Measurements from ENCODE around the gene ASMTL.
"Not testable (repeated sequence)": the region's sequence is repeated elsewhere in the genome, so short reads cannot be mapped to it uniquely, and the experiment has no call there.

Gene ASMTL

GRCh38 chrX:1483843-1484637, 31.3 kb upstream of the ASMTL start:
- no peak for DNase-seq
- in situ Hi-C loops (cut with MboI; ENCODE audit: low pct_unique_long_range_greater_than_20kb, low sequenced_read_pairs): no loop called here

GRCh38 chrX:1482530-1482928, 29.8 kb upstream of the ASMTL start:
- in situ Hi-C loops (cut with MboI; ENCODE audit: low pct_unique_long_range_greater_than_20kb, low sequenced_read_pairs): not testable (repeated sequence)

GRCh38 chrX:1481636-1482529, 29.2 kb upstream of the ASMTL start:
- peak; percentile 99 for DNase-seq
- in situ Hi-C loops (cut with MboI; ENCODE audit: low pct_unique_long_range_greater_than_20kb, low sequenced_read_pairs): no loop called here

More at GRCh38 chrX:1482530-1482928, 29.8 kb upstream of the ASMTL start:
- not testable (repeated sequence) for DNase-seq

GRCh38 chrX:1480082-1480785, 27.5 kb upstream of the ASMTL start:
- DNase-seq: no peak
- in situ Hi-C loops (cut with MboI; ENCODE audit: low pct_unique_long_range_greater_than_20kb, low sequenced_read_pairs): no loop called here

GRCh38 chrX:1477801-1478458, 25.2 kb upstream of the ASMTL start:
- peak; percentile 87 for DNase-seq
- in situ Hi-C loops (cut with MboI; ENCODE audit: low pct_unique_long_range_greater_than_20kb, low sequenced_read_pairs): no loop called here

GRCh38 chrX:1477229-1477628, 24.5 kb upstream of the ASMTL start:
- no peak for DNase-seq
- in situ Hi-C loops (cut with MboI; ENCODE audit: low pct_unique_long_range_greater_than_20kb, low sequenced_read_pairs): no loop called here

- DNase-seq: no peak
- in situ Hi-C loops (cut with MboI; ENCODE audit: low pct_unique_long_range_greater_than_20kb, low sequenced_read_pairs): no loop called here
Observed at GRCh38 chrX:1476682-1477081, 24.0 kb upstream of the ASMTL start.

GRCh38 chrX:1475881-1476280, 23.2 kb upstream of the ASMTL start:
- in situ Hi-C loops (cut with MboI; ENCODE audit: low pct_unique_long_range_greater_than_20kb, low sequenced_read_pairs): no loop called here
- no peak for DNase-seq

GRCh38 chrX:1475481-1475880, 22.8 kb upstream of the ASMTL start:
- peak; percentile 64 for DNase-seq
- in situ Hi-C loops (cut with MboI; ENCODE audit: low pct_unique_long_range_greater_than_20kb, low sequenced_read_pairs): no loop called here

GRCh38 chrX:1474593-1474992, 21.9 kb upstream of the ASMTL start:
- in situ Hi-C loops (cut with MboI; ENCODE audit: low pct_unique_long_range_greater_than_20kb, low sequenced_read_pairs): loop anchor here (25.0 kb wide), 1 partner anchor 1138 kb away; no protein-coding TSS in a partner anchor
- DNase-seq: not testable (repeated sequence)

GRCh38 chrX:1472975-1473374, 20.3 kb upstream of the ASMTL start:
- in situ Hi-C loops (cut with MboI; ENCODE audit: low pct_unique_long_range_greater_than_20kb, low sequenced_read_pairs): loop anchor here (25.0 kb wide), 1 partner anchor 1139 kb away; no protein-coding TSS in a partner anchor
- DNase-seq: no peak

GRCh38 chrX:1468250-1468772, 15.6 kb upstream of the ASMTL start:
- DNase-seq: peak; percentile 98

GRCh38 chrX:1466971-1467561, 14.4 kb upstream of the ASMTL start:
- peak; percentile 69 for DNase-seq
- in situ Hi-C loops (cut with MboI; ENCODE audit: low pct_unique_long_range_greater_than_20kb, low sequenced_read_pairs): loop anchor here (25.0 kb wide), 1 partner anchor 1145 kb away; no protein-coding TSS in a partner anchor

More at GRCh38 chrX:1468250-1468772, 15.6 kb upstream of the ASMTL start:
- in situ Hi-C loops (cut with MboI; ENCODE audit: low pct_unique_long_range_greater_than_20kb, low sequenced_read_pairs): loop anchor here (25.0 kb wide), 1 partner anchor 1144 kb away; no protein-coding TSS in a partner anchor

GRCh38 chrX:1466232-1466661, 13.5 kb upstream of the ASMTL start:
- no peak for DNase-seq
- in situ Hi-C loops (cut with MboI; ENCODE audit: low pct_unique_long_range_greater_than_20kb, low sequenced_read_pairs): loop anchor here (25.0 kb wide), 1 partner anchor 1146 kb away; no protein-coding TSS in a partner anchor

GRCh38 chrX:1465286-1466231, 12.8 kb upstream of the ASMTL start:
- DNase-seq: no peak
- in situ Hi-C loops (cut with MboI; ENCODE audit: low pct_unique_long_range_greater_than_20kb, low sequenced_read_pairs): loop anchor here (25.0 kb wide), 1 partner anchor 1147 kb away; no protein-coding TSS in a partner anchor

GRCh38 chrX:1464971-1465285, 12.2 kb upstream of the ASMTL start:
- in situ Hi-C loops (cut with MboI; ENCODE audit: low pct_unique_long_range_greater_than_20kb, low sequenced_read_pairs): loop anchor here (25.0 kb wide), 1 partner anchor 1147 kb away; no protein-coding TSS in a partner anchor

More at GRCh38 chrX:1464971-1465285, 12.2 kb upstream of the ASMTL start:
- no peak for DNase-seq
